ENCODE results near the gene ZNF730. TPM values are rescaled to one million over a fixed set of nuclear protein-coding genes. Genes with fewer than 3 reads are reported as not detected.

The ZNF730 gene
- total RNA-seq, 2 experiments from 2014 or later = 27.9 to 36.2 TPM

GRCh38 chr19:23093832-23094231, 23.0 kb upstream of the ZNF730 start:
- no peak for TF ChIP-seq EZH2phosphoT487 (IDR thresholded peaks at IDR 0.05; ENCODE audit: borderline replicate concordance, low read depth, low read length)
- no peak for TF ChIP-seq CTCF (conservative IDR thresholded peaks at IDR 0.05; ENCODE audit: low read length)
- Histone ChIP-seq H3K36me3 (ENCODE audit: insufficient read depth, low read length) (peaks cover 100% of the 10 kb centered on the region), H3K27ac (ENCODE audit: low read depth, low read length, poor library complexity, severe bottlenecking) (no peak overlapping the region), H3K79me2 (ENCODE audit: insufficient read depth, low read depth, low read length) (peaks cover 15% of the 10 kb centered on the region; the same call in 1 of the 2 replicates), H3K4me2 (ENCODE audit: low read length) (no peak overlapping the region), H4K20me1 (ENCODE audit: insufficient read depth, low read length) (no peaks in the 10 kb centered on the region), H3K4me3 (ENCODE audit: low read depth, low read length, poor library complexity, severe bottlenecking) (no peak overlapping the region), H3K4me1 (ENCODE audit: insufficient read depth, low read length, poor library complexity, severe bottlenecking) (no peaks in the 10 kb centered on the region), H2AFZ (ENCODE audit: low read length) (no peak overlapping the region), H3K9me3 (ENCODE audit: low read length) (peaks cover 26% of the 10 kb centered on the region; the same call in 1 of the 2 replicates), H3K9me2 (ENCODE audit: insufficient read depth, low read length) (no peaks in the 10 kb centered on the region)
- DNase-seq (ENCODE audit: low spot score) = no peak
- no TSS peak for BruUV-seq (replicated peaks)
- POLR2A ChIA-PET = no interaction called here
- CTCF ChIA-PET (ENCODE audit: unreplicated experiment) = no interaction called here
- intact Hi-C loops (cut with micrococcal nuclease; ENCODE audit: unreplicated experiment) = no loop called here

DNA sequence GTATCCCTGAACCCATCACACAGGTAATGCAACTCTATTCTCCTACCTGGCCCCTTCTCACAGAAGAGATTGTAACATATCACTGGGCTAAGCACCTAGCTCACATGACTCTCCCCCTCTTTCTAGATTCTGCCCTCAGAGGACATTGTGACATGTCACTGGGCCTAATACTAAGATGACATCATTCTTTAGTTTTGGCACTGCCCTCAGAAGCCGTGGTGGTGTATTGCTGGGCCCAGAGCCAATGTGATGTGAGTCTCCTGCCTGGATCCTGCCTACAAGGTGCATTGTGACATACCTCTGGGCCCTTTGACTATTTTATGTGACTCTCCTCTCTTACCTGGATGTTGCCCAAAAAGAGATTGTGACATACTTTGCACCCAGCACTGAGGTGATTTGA, 21.4 kb upstream of the ZNF730 start:
- H3K36me3 ChIP-seq (ENCODE audit: insufficient read depth, low read length) = peaks cover 100% of the 10 kb centered on the region
- ChIA-PET CTCF (ENCODE audit: unreplicated experiment) (no interaction called here), POLR2A (no interaction called here)
- intact Hi-C loops (cut with micrococcal nuclease; ENCODE audit: unreplicated experiment) = no loop called here
- no peak overlapping the region for H2AFZ ChIP-seq (ENCODE audit: low read length)
- H3K4me2 ChIP-seq (ENCODE audit: low read length) = no peak overlapping the region
- DNase-seq (ENCODE audit: low spot score) = no peak
- no peaks in the 10 kb centered on the region for H3K4me1 ChIP-seq (ENCODE audit: insufficient read depth, low read length, poor library complexity, severe bottlenecking)
- peaks cover 18% of the 10 kb centered on the region; the same call in 1 of the 2 replicates for H3K9me3 ChIP-seq (ENCODE audit: low read length)
- TF ChIP-seq EZH2phosphoT487 (IDR thresholded peaks at IDR 0.05; ENCODE audit: borderline replicate concordance, low read depth, low read length) = no peak
- H3K27ac ChIP-seq (ENCODE audit: low read depth, low read length, poor library complexity, severe bottlenecking) = no peak overlapping the region
- no peaks in the 10 kb centered on the region for H4K20me1 ChIP-seq (ENCODE audit: insufficient read depth, low read length)
- no peak overlapping the region for H3K4me3 ChIP-seq (ENCODE audit: low read depth, low read length, poor library complexity, severe bottlenecking)
- peaks cover 5% of the 10 kb centered on the region; the same call in 1 of the 2 replicates for H3K79me2 ChIP-seq (ENCODE audit: insufficient read depth, low read depth, low read length)
- H3K9me2 ChIP-seq (ENCODE audit: insufficient read depth, low read length) = no peaks in the 10 kb centered on the region
- BruUV-seq (replicated peaks) = no TSS peak

DNA sequence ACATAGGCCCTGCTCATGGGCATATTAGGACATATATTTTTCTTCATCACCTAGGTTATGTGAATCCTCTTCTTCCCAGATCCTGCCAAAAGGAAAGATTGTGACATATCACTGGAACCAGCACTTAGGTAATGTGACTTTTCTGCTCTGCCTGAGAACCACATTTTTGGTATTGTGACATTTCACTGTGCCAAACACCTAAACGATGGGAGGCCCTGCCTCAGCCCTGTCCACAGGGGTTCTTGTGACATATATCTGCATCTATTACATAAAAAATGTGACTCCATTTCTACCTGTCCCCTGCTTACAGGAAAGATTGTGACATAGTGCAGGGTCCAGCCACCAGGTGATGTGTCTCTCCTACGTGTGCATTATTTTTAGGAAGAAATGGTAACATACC, 18.5 kb upstream of the ZNF730 start:
- ChIA-PET CTCF (ENCODE audit: unreplicated experiment) (no interaction called here), POLR2A (interaction anchor here (0.7 kb wide), 1 partner anchor 24 kb away, joined by 3 read pairs; no protein-coding TSS in a partner anchor)
- Histone ChIP-seq H3K27ac (ENCODE audit: low read depth, low read length, poor library complexity, severe bottlenecking) (no peak overlapping the region), H3K4me2 (ENCODE audit: low read length) (no peak overlapping the region), H2AFZ (ENCODE audit: low read length) (no peak overlapping the region), H4K20me1 (ENCODE audit: insufficient read depth, low read length) (no peaks in the 10 kb centered on the region), H3K9me3 (ENCODE audit: low read length) (no peaks in the 10 kb centered on the region), H3K79me2 (ENCODE audit: insufficient read depth, low read depth, low read length) (no peaks in the 10 kb centered on the region; the same call in 1 of the 2 replicates), H3K9me2 (ENCODE audit: insufficient read depth, low read length) (no peaks in the 10 kb centered on the region), H3K4me3 (ENCODE audit: low read depth, low read length, poor library complexity, severe bottlenecking) (no peak overlapping the region), H3K36me3 (ENCODE audit: insufficient read depth, low read length) (peaks cover 98% of the 10 kb centered on the region), H3K4me1 (ENCODE audit: insufficient read depth, low read length, poor library complexity, severe bottlenecking) (no peaks in the 10 kb centered on the region)
- intact Hi-C loops (cut with micrococcal nuclease; ENCODE audit: unreplicated experiment) = no loop called here
- TF ChIP-seq EZH2phosphoT487 (IDR thresholded peaks at IDR 0.05; ENCODE audit: borderline replicate concordance, low read depth, low read length) (no peak), CTCF (conservative IDR thresholded peaks at IDR 0.05; ENCODE audit: low read length) (no peak)
- no TSS peak for BruUV-seq (replicated peaks)
- no peak for DNase-seq (ENCODE audit: low spot score)

Measured in OCI-LY7 (cell line).